HuH-7 (cell line): ENCODE results near the gene BCAS3.
"Not testable (repeated sequence)": the region's sequence is repeated elsewhere in the genome, so short reads cannot be mapped to it uniquely, and the experiment has no call there.

Experiments
- DNase-seq: peaks from one replicate; pipeline ENCODE4 v3.0.0; 2011; ENCODE audit warnings: low spot score

BCAS3 gene

GRCh38 chr17:61129267-61130254 lies 451.9 kb downstream of the BCAS3 start:
- no peak for DNase-seq

- no peak for DNase-seq
Measured at GRCh38 chr17:61130330-61130729, 452.7 kb downstream of the BCAS3 start.

DNA sequence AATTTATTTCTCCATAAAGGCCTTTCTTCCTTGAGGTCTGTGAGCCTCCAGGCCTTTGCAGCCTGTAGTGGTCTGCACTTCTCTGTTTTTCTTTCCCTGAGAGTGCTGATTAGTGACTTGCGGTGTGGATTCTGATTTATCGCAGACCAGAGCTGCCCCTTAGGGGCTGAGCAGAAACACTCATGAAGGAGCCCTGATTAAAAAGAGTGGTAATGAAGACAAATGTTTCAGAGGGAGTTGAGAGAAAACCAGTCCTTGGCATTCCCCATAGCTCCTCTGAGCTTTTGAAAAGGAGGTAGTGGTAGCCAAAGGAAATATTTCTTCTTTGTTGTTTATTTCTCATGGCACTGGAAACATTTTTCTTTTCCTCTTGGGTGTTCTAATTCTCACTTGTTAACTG lies 453.9 kb downstream of the BCAS3 start:
- DNase-seq, result no peak

GRCh38 chr17:61132524-61132923 lies 454.9 kb downstream of the BCAS3 start:
- no peak for DNase-seq

GRCh38 chr17:61133853-61134252 lies 456.2 kb downstream of the BCAS3 start:
- no peak for DNase-seq

GRCh38 chr17:61134551-61135235 lies 457.0 kb downstream of the BCAS3 start:
- DNase-seq, result no peak

DNA sequence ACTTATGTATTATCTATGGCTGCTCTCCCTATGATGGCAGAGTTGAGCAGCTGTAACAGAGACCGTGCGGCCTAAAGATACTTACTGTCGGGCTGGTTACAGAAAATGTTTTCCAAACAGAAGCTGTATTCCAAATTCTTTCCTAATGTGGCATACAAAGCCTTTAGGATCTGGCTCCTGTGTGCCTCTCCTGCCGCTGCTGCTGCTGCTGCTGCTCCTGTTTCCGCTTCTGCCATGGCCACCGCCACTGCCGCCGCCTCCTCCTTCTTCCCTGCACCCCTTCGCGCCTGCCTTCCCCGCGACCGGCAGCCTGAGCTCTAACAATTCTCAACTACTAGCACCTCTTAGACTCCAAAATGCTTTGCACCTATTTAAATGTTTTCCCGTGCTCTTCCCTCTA lies 458.1 kb downstream of the BCAS3 start:
- DNase-seq, result no peak

- DNase-seq, result no peak
Measured at GRCh38 chr17:61136296-61136695, 458.6 kb downstream of the BCAS3 start.

- DNase-seq, result no peak
Measured at GRCh38 chr17:61139219-61139618, 461.6 kb downstream of the BCAS3 start.

DNA sequence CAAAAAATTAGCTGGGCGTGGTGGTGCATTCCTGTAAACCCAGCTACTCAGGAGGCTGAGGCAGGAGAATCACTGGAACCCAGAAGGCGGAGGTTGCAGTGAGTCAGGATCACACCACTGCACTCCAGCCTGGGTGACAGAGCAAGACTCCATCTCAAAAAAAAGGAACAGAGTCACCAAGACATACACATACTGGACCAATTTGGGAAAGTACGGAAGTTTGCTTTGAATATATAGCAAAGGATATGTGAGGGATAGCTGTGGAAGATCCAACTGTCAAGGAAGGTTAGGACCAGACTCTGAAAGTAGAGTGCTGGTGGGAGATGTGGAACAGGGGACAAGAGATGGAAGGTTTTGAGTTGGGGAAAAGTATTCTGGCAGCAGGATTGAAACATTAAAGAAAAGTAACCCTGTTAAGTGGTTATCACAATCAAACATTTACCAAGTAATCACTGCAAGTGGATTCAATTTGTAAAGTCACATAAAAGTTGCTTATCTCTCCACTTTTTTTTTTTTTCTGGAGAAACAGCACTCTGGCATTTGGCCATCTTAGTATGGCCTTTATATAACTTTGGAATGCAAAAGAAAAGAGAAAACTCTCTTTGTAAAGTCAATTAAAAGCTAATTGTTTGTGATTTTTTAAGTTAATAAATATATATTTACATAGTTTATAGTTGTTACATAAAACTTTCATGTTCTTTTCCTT lies 462.6 kb downstream of the BCAS3 start:
- no peak for DNase-seq

DNA sequence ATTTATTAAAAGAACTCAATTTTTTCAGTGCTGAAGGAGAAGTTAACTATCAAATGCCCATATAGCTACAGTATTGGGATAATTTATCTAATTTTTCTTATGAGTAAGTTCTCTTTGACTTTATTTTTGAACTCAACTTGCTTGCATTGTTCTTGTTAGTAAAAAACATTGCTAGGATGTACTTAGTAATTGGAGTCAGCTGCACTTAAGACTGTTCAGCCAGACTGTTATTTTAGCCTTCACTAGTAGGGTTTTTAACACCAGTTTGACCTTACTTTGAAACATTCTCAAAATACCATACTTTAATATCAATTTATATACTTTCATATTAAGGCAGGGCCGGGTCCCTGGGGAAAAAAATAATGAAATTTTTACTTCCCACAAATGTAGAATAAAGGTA lies 465.4 kb downstream of the BCAS3 start:
- DNase-seq, result no peak

- DNase-seq, result no peak
Measured at GRCh38 chr17:61144137-61144536, 466.5 kb downstream of the BCAS3 start.

GRCh38 chr17:61144617-61145564 lies 467.2 kb downstream of the BCAS3 start:
- DNase-seq, result no peak

DNA sequence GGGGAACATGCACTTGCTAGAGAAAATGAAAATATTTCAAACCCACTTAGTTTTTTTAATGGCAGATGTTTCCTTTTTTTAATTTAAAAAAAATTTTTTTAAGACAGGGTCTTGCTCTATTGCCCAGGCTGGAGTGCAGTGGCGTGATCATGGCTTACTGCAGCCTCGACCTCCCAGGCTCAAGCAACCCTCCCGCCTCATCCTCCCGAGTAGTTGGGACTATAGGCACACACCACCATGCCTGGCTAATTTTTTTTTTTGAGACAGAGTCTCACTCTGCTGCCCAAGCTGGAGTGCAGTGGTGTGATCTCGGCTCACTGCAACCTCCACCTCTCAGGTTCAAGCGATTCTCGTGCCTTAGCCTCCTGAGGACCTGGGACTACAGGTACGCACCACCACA lies 469.2 kb downstream of the BCAS3 start:
- not testable (repeated sequence) for DNase-seq

GRCh38 chr17:61149106-61149825 lies 471.6 kb downstream of the BCAS3 start:
- DNase-seq, result no peak

GRCh38 chr17:61149862-61150362 lies 472.3 kb downstream of the BCAS3 start:
- DNase-seq, result peak; percentile 69

GRCh38 chr17:61150686-61151299 lies 473.1 kb downstream of the BCAS3 start:
- DNase-seq, result no peak

- no peak for DNase-seq
Measured at GRCh38 chr17:61152898-61153297, 475.2 kb downstream of the BCAS3 start.

DNA sequence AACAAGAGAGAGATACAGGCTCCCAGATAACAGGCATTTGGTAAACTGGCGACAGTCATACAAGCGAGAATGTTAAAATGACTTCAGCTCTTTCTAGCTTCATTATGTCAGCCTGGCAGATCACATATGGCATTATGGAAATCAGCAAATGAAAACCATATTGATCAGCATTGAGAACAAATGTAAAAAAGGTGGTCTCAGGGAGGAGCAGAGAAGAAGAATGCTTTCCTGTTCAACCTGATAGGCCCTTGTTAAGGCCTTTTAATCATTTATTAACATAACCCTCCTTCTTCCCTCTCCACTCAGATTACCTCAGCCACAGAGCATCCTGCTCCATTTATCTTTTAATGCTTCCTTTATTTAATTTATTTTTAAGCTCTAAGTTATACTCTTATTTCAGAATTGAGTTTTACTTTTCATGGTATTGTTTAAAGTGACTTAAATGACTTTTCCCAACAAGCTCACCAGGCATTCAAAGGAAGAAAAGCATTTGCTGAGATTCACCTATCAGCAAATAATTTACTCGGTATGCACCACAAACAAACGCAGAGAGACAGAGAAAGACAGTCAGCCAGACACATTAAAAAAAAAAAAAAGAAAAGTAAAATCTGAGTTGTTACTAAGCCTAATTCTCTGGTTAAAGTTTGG lies 478.1 kb downstream of the BCAS3 start:
- no peak for DNase-seq
